HG02884 (cell line): Measurements from ENCODE around the gene CDH12.

ENCODE experiments used
- ATAC-seq: cut with Tn5 transposase; IDR thresholded peaks from one replicate; pipeline ENCODE4 v1.9.1; 2021; ENCODE audit warnings: mild to moderate bottlenecking, moderate library complexity; ENCODE audit not compliant: unreplicated experiment

CDH12 gene

GRCh38 chr5:21858441-21858840 is 994.7 kb downstream of the CDH12 start:
- ATAC-seq: no peak

GRCh38 chr5:21856987-21857386 is 996.2 kb downstream of the CDH12 start:
- ATAC-seq: no peak

- no peak for ATAC-seq
These were observed 1005.8 kb downstream of the CDH12 start for GRCh38 chr5:21847300-21847699.

GRCh38 chr5:21844960-21845359 is 1008.2 kb downstream of the CDH12 start:
- no peak for ATAC-seq

GRCh38 chr5:21834863-21835262 is 1018.3 kb downstream of the CDH12 start:
- ATAC-seq: no peak

- ATAC-seq: peak; percentile 79
These were observed 1021.9 kb downstream of the CDH12 start for GRCh38 chr5:21831145-21831787.

GRCh38 chr5:21826884-21827283 is 1026.3 kb downstream of the CDH12 start:
- ATAC-seq: no peak

GRCh38 chr5:21823588-21823987 is 1029.6 kb downstream of the CDH12 start:
- ATAC-seq: no peak

GRCh38 chr5:21823076-21823574 is 1030.0 kb downstream of the CDH12 start:
- no peak for ATAC-seq

- no peak for ATAC-seq
These were observed 1032.6 kb downstream of the CDH12 start for GRCh38 chr5:21820527-21820926.

GRCh38 chr5:21818370-21818720 is 1034.8 kb downstream of the CDH12 start:
- no peak for ATAC-seq

- ATAC-seq: no peak
These were observed 1035.3 kb downstream of the CDH12 start for GRCh38 chr5:21817668-21818369.

GRCh38 chr5:21810737-21811316 is 1042.3 kb downstream of the CDH12 start:
- no peak for ATAC-seq

- no peak for ATAC-seq
These were observed 1043.5 kb downstream of the CDH12 start for GRCh38 chr5:21809611-21810010.

- ATAC-seq: no peak
These were observed 1045.2 kb downstream of the CDH12 start for GRCh38 chr5:21807953-21808352.

- ATAC-seq: no peak
These were observed 1046.2 kb downstream of the CDH12 start for GRCh38 chr5:21806943-21807342.

- ATAC-seq: no peak
These were observed 1046.9 kb downstream of the CDH12 start for GRCh38 chr5:21806271-21806670.

- ATAC-seq: no peak
These were observed 1050.2 kb downstream of the CDH12 start for GRCh38 chr5:21802869-21803490.

- no peak for ATAC-seq
These were observed 1051.0 kb downstream of the CDH12 start for GRCh38 chr5:21802100-21802499.

- no peak for ATAC-seq
These were observed 1060.4 kb downstream of the CDH12 start for GRCh38 chr5:21792748-21793147.

- no peak for ATAC-seq
These were observed 1061.8 kb downstream of the CDH12 start for GRCh38 chr5:21791304-21791703.

- no peak for ATAC-seq
These were observed 1068.7 kb downstream of the CDH12 start for GRCh38 chr5:21784487-21784886.
